GM18519 (cell line): ENCODE results near the gene TRERF1.

Source experiments
- ATAC-seq: cut with Tn5 transposase; IDR thresholded peaks from one replicate; pipeline ENCODE4 v1.9.1; 2021; ENCODE audit warnings: mild to moderate bottlenecking, moderate library complexity; ENCODE audit not compliant: unreplicated experiment, low FRiP score

TRERF1 gene

DNA sequence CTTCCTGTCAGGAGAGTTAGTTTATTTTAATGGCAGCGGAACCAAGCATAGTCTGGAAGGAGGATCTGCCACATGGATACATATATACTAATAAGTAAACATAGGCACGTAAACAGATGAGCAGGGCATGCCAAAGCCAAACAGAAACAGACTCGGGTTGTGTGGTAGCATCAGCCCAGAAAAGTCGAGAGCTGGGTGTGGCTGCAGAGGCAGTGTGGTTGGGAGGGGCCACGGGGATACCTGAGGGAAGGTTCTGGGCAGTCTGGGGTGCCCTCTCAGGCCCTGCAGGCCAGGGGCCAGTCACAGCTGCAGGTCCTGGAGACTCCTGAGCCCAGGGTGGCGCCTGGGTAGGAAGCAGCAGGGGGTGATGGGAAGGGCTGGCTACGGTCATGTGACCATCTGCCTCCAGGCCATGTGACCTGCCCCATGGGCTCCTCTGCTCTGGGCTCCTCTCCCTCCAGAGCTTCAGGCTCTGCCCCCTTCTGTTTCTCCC lies 191.3 kb downstream of the TRERF1 start:
- ATAC-seq = no peak

DNA sequence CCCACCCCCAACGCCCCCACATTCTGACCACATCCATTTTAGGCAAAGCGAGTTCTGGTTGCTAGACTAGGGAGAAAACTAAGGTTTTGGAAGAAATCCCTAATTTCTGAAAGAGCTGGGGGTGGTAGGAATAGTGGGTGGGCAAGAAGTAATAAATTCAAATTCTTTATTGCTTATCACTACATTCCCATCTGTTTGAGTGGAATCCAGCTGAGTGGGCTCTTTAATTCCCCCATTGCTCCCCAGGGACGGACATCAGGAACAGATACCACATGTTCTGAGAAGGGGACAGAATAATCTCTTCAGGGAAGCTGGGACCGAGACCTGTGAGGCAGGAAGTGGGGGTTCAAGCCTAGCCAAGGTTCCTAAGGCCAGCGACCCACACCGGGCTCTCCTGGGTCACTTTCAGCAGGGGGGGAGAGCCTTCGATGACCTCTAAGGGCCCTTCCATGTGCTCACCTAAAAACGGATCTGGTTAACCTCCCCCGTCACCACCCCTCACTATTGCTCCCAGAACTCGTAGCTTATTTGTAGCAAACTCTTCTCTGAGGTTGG lies 191.8 kb downstream of the TRERF1 start:
- no peak for ATAC-seq

DNA sequence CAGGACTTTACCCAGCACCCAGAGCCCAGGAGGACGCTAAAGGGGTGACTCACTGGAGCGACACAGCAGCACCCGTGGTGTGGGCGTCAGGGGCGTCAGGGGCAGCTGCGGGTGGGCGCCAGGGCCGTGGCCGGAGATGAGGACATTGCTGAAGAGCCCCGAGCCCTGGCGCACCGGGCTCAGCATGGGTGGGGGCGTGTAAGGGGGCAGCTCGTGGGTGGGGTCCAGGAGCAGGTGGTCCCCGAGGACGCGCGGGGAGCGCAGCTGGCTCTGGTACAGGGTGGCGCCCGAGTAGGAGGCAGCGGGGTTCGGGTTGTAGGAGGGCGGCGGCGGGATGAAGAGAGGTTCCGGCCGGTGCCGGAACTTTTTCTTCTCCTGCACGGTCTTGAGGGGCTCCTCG lies 192.4 kb downstream of the TRERF1 start:
- no peak for ATAC-seq

DNA sequence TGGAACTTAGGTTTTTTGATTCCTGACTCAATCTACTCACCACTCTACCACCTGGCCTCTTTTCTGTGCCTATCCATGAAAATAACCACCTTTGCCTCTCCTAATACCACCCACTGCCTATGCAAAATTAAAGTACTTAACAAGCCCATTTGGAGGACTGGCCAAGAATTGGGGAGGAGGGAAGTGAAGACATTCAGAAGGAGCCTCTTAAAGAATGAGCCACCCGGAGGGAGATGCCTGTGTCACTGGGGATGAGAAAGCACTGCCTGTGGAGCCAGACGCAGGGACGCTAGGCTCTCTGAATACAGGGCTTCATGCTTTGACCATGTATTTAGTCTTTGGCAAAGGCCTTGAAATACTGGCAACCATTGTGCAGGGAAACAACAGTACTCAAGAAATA lies 194.1 kb downstream of the TRERF1 start:
- ATAC-seq = no peak

DNA sequence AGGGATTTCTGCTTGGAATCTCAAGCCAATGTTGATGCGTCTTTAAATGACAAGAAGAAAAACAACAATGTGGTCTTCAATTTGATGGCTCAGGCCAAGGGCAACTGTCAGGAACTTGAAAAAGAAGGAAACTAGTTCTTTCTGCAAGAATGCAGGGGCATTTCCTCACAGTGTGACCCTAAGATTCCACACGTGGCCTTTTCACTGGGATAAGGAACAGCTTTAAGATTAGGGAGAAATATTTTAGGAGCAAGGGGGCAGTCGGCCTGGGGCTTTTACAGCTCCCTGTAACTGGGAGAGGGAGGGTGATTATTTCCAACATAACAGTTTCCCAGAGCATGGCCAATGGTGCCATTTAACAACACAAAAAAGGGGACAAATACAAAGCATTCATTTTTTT lies 194.7 kb downstream of the TRERF1 start:
- no peak for ATAC-seq

DNA sequence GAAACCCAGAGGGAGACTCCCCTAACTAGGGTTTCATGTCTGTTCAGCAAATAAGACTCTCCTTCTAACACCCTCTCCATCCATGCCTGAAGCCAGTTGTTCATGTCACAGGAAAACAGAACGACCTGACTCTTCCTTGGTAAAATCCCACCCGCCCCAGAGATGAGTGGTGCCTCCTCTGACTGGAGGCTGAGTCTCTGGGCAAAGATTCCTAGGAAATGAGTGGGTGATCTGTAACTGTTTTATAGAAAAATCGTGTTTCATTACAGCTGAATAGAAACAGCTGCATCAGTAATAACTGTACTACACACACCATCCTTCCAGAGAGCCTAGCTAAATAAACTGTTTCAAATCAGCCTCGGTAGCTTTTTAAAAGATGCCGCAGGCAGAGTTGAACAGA lies 196.7 kb downstream of the TRERF1 start:
- ATAC-seq = no peak

DNA sequence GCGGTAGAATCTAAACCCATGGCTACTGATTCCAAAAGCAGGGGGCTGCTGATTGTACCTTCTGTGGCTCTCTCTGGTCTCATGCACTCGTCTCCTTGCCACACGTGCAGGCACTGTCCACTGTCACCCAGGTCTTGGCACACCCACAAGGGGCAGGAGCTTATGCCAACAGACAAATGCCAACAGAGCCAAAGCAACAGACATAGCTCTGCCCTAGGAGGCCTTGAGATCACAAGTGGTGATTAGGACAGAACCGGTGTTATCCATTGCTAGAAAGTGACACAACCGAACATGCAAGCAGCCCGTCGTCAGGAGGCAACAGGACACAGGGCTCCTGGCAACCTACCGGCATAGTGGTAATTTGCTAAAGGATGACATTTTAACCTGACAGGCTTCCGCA lies 197.2 kb downstream of the TRERF1 start:
- ATAC-seq = no peak

DNA sequence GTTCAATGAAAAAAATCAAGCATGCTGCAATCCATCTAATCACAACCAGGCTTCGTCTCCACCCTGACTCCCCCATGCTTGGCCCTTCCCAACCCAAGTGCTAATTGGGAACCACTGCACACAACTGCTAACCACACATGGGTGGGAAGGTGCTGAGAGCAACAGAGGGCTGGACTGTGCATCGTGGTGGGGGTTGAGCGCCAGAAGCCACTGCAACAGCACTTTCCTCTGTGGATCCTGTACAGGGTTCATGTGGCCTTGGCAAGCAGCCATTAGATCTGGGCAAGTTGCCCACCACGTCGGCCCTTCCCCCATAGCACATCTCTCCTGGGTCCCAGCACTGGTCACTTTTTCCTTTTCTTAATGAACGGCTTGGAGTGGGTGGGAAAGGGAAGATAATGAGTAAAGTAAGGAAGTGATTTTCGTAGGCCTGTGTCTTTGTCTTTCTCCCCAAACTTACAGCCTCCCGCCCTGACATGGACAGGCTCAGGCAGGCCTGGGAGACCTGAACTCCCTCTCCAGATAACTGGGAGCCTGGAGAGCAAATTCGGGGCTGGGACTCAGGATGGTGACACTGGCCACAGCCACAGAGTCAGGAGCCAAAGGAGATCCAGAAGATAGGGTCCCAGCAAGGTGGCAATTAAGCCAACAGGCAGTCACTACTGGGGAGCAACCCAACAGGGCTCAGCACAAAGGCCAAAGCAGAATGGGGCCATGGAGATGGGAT lies 199.7 kb downstream of the TRERF1 start:
- no peak for ATAC-seq

DNA sequence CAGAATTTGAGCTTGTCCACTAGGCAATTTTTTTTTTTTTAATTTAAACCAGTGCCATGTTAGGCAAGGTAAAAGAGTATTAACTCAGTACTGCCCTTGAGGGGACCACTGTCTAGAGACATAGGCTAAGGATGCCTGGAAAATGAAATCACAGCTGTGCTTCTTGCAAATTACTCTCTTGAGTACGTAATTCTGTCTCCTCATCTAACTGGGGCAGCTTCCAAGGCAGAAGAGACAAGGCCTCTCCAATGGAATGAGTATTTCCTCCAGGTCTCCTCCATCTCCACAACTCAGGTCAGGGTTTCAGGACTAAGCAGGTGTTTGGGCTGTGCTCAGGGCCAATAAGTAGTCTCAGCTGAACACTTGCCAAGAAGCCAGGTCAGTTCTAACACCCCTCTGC lies 200.2 kb downstream of the TRERF1 start:
- no peak for ATAC-seq

DNA sequence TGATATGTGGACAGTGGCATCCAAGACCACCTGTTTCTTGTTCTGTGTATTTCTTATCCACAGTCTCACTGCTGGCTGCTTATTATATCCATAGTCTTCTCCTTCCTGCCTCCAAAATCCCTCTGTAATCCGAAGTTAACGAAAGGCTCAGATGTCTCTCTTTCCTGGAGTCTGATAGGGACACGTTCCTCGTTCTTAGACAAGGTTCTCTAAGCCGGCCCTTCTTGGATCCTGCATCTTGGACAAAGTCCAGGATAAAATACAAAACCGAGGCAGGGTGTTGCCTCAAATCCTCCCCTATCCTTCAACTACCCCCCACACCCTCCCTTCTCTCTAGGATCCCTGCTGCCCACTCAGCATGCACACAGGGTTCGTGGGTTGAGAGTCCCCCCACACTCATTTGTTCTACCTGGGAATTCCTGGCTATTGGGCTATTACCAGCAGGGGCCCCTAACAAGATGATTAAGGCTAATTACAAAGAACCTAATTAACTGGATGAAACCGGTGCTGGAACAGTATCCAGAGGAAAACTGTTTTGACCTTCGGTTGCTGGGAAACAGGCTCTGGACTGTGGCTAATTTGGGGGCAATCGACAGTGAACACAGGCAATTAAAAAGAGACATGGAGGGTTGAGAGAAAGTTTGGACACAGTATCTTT lies 201.3 kb downstream of the TRERF1 start:
- no peak for ATAC-seq

DNA sequence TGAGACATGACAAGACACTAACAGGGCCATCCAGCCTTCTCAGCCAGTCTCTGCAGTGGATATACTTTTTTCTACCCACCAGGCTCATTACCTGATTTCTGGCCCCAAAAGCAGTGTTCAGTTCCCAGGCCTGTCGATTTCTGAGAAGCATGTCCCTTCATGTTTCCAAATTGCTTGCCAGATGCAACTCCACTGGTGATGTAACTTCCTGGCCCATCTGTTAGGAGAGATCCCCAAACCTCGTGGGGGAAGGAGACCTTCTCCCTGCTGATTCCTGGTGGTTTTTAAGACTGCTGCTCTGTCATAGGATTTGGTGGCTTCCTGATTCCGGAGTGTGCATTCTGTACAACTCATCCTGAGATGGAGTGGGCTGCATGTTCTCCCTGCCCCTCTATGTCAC lies 202.4 kb downstream of the TRERF1 start:
- ATAC-seq = no peak

DNA sequence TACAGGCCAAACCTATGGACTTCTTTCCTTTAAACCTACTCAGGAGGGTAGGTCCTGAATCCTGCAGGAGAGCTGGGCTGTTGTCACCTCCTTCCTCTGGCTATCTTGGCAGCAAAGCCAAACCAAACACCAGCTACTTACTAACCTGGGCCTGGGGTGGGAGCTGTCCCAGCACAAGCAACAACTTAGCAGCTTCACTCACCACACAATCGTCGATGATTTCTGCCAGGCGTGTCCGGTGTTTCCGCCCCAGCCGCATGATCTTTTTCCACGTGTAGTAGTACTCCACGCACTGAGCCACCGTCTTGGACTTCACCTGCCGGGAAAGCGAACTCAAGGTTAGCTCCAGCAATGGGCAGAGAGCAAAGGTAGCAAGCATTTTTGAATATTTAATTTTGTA lies 208.7 kb downstream of the TRERF1 start:
- no peak for ATAC-seq

DNA sequence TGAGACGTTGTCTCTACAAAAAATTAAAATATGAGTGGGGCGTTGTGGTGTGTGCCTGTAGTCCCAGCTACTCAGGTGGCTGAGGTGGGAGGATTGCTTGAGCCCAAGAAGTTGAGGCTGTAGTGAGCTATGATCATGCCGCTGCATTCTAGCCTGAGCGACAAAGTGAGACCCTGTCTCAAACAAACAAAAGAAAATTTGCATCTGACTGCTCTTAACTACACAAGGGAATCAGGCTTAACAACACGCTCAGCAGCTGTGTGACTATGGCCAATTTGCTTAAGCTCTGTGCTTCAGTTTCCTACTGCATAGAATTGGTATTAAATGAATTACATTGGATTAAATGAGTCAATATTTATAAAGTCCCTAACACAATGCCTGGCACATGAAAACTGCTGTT lies 209.8 kb downstream of the TRERF1 start:
- no peak for ATAC-seq

DNA sequence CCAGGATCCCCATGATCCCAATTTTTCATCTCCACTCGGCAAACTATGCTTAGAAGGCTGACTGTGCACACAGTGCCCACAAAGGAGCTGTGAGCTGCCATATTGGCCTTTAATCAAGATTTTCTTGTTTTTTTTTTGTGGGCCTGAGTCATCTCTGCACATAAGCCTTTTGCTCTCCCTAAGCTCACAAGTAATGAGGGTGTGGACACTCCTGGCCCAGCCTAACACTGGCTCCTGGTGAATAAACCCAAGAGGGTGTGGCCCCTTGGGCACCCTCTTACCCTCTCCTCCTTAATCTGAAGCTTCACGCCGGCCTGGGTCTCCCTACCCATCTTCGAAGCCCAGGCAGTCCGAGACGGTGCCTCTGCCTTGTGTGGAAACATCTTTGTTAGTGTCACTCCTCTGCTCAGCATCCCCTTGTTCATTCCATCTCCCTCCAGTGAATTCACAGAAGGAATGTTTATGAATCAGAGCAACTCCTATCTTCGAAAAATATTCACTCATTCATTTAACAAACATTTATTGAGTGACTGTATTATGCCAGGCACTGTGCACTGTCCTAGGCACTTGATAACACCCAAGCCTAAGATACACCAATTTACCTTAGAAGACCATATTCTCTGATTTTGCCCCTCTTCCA lies 211.9 kb downstream of the TRERF1 start:
- ATAC-seq = no peak

DNA sequence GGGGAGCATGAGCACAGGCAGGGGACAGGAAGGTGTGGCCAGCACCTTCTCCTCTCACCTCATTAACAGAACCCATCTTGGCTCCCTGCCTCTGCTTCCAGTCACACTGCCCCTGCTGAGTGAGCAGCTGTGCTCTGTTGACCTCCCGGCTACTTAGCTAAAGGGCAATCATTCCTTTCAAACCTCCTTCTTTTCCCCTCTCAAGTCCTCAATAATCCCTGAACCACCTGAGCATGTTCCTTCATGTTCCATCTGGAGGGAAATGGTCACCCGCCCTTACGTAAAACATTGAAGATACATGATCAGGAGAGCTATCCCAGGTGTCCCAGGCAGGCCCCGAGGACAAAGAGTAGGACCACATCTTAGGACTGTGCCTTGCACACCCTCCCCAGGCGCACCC lies 212.4 kb downstream of the TRERF1 start:
- no peak for ATAC-seq

DNA sequence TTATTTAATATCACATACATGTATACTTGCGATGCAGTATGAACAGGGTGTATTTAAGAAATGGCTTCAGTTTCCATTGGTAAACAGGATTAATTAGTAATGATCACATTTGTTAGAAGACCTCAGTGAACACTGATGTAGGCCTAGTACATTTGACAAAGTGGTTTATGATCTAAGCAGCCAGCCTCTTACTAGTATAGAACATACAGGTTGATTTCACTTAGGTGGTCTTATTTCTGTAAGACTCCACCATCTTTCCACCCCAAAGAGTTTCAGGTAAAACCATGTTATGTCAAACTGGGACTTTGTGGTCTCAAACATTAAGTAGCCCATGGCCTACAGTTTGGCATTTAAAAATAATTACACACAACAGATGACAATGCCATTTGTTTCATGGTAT lies 213.9 kb downstream of the TRERF1 start:
- no peak for ATAC-seq

DNA sequence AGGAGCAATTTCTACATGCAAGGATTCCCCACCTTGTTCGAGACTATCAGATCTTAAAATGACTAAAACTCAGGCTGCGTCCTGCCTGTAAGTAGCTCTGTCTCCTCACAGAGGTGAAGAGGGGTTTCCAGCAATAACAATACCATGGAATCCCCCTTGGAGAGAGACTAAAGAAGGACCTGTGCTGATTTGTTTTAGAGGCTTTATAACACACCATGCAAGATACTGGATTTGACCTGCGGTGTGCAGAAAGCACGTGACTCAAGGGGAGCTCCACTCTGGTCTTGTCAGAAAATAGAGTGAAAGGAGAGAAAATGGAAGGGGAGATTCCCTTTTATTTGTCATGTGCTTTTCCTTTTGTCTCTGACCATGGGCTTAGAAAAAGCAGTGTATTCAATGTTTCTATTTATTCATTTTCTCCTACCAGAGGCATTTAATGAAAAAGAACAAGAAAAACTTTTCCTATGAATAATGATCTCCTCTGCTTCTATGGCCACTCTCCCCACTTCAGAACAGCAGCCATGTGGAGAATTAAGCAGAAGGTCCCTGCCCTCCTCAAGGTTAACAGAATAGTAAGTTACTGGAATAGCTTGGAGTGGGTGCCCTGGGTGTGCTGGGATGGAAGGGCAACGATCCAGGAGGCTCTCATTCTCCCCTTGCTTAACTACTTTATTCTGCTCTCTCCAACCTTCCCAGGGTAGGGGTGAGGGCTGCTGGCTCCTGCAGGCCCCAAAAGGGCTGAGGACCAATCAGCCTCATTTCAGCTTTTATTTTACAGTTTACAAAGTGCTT lies 214.8 kb downstream of the TRERF1 start:
- no peak for ATAC-seq

DNA sequence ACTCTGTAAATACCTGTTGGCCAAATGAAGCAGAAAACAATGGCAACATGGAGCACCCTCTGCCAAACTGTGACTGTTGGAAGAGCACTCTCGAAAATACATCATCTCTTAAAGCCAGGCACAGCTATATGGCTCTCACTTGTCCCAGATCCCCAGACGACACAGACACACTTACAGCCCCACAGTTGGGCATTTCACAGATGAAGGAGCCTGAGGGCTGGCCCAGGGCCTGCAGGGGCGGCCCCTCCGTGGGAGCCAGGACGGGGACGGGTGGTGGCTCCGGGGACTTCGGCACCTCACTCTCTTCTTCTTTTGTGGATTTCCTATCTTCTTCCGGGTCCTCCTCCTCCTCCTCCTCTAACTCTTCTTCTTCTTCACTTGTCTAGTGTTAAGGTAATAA lies 215.7 kb downstream of the TRERF1 start:
- no peak for ATAC-seq

DNA sequence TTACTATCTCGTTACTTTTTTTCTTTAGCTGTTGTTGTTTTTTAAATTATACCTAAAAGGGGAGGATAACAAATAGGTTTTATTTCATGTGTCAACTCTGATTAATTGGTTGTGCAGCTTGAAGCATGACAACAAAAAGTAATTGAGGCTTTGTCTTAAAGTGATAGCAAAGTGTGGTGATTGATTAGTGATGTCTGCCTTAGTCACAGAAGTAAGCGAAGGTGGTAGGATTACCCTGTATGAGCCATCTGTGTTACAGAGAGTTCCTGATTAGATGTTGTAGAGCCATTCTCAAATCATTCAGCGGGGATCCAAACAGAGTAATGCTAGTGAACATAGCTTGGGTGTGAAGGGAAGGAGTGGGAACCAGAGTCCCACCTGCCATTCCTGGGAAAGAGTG lies 219.7 kb downstream of the TRERF1 start:
- ATAC-seq = no peak
